IMR-90 (cell line): ENCODE data around the gene FFAR2. TPM values are rescaled to one million over a fixed set of nuclear protein-coding genes. Genes with fewer than 3 reads are reported as not detected.

Experiments
- ATAC-seq: fragments of 200-7000 bp; cut with Tn5 transposase; 2 replicates; pipeline ENCODE4 v1.9.1; 2020; ENCODE audit warnings: low read depth, mild to moderate bottlenecking, moderate library complexity
- BruUV-seq: library from RNA; stranded (reverse); fragments of 400-500 nt; replicated peaks from 2 replicates; lab custom pipeline; 2021; lab: Mats Ljungman, UMichigan
- CTCF ChIA-PET: fragments of 300-600 bp; formaldehyde crosslinking; extraction: SDS; loops from one replicate; lab custom pipeline; 2021; ENCODE audit warnings: antibody characterized with exemption; lab: Yijun Ruan, JAX
- POLR2A ChIA-PET: fragments of 300-600 bp; sonication (Branson Sonifier 250); formaldehyde crosslinking; loops from one replicate; lab custom pipeline; 2022; ENCODE audit warnings: antibody characterized with exemption; ENCODE audit not compliant: unreplicated experiment; lab: Charles Lee
- DNase-seq: peaks from one replicate; pipeline ENCODE4 v3.0.0; 2013
- H2AFZ ChIP-seq: replicated peaks from 2 replicates; pipeline ENCODE3; 2013; ENCODE audit warnings: low read length, mild to moderate bottlenecking; ENCODE audit not compliant: poor library complexity
- H2AK5ac ChIP-seq: 2 replicates; pipeline ENCODE4 v1.6.1; 2013; ENCODE audit warnings: low read depth, low read length, inconsistent platforms
- H2AK9ac ChIP-seq: replicated peaks from 2 replicates; pipeline ENCODE3; 2013; ENCODE audit warnings: mild to moderate bottlenecking, low read depth, low read length, moderate library complexity; ENCODE audit not compliant: poor library complexity
- H2BK120ac ChIP-seq: 2 replicates; pipeline ENCODE4 v1.6.1; 2013; ENCODE audit warnings: low read depth, low read length, inconsistent platforms
- H2BK15ac ChIP-seq: 3 replicates; pipeline ENCODE4 v1.6.1; 2013; ENCODE audit warnings: low read depth, low read length, inconsistent platforms
- H2BK20ac ChIP-seq: 2 replicates; pipeline ENCODE4 v1.6.1; 2013; ENCODE audit warnings: low read depth, mild to moderate bottlenecking, inconsistent platforms, low read length, moderate library complexity
- H2BK5ac ChIP-seq: 2 replicates; pipeline ENCODE4 v1.6.1; 2013; ENCODE audit warnings: mild to moderate bottlenecking, low read depth, low read length, inconsistent platforms; ENCODE audit not compliant: poor library complexity, severe bottlenecking
- H3K14ac ChIP-seq: replicated peaks from 2 replicates; pipeline ENCODE4 v1.6.1; 2013; ENCODE audit warnings: low read depth, low read length, inconsistent platforms
- H3K18ac ChIP-seq: 2 replicates; pipeline ENCODE4 v1.6.1; 2013; ENCODE audit warnings: low read depth, low read length, control low read depth
- H3K23ac ChIP-seq: 2 replicates; pipeline ENCODE4 v1.6.1; 2013; ENCODE audit warnings: low read depth, low read length, inconsistent platforms
- H3K27ac ChIP-seq: 2 replicates; pipeline ENCODE4 v1.5.1; 2013; ENCODE audit warnings: mild to moderate bottlenecking, control low read depth, low read length; ENCODE audit not compliant: insufficient read depth
- H3K27me3 ChIP-seq: 2 replicates; pipeline ENCODE4 v1.6.1; 2013; ENCODE audit warnings: low read length; ENCODE audit not compliant: control insufficient read depth, insufficient read depth
- H3K36me3 ChIP-seq: 2 replicates; pipeline ENCODE4 v1.6.1; 2013; ENCODE audit warnings: low read length, mixed read lengths; ENCODE audit not compliant: control insufficient read depth, insufficient read depth
- H3K4ac ChIP-seq: 2 replicates; pipeline ENCODE4 v1.6.1; 2013; ENCODE audit warnings: low read depth, low read length, inconsistent platforms
- H3K4me1 ChIP-seq: 2 replicates; pipeline ENCODE4 v1.6.1; 2013; ENCODE audit warnings: low read length, mixed read lengths; ENCODE audit not compliant: control insufficient read depth, insufficient read depth
- H3K4me2 ChIP-seq: 2 replicates; pipeline ENCODE4 v1.6.1; 2013; ENCODE audit warnings: low read depth, mild to moderate bottlenecking, control low read depth, low read length, moderate library complexity
- H3K4me3 ChIP-seq: 2 replicates; pipeline ENCODE4 v1.5.1; 2013; ENCODE audit warnings: low read depth, mild to moderate bottlenecking, control low read depth, low read length, moderate library complexity; ENCODE audit not compliant: insufficient read depth
- H3K56ac ChIP-seq: 2 replicates; pipeline ENCODE4 v1.6.1; 2013; ENCODE audit warnings: low read length, inconsistent platforms; ENCODE audit not compliant: insufficient read depth; ENCODE audit errors: extremely low read depth
- H3K79me1 ChIP-seq, 2 experiments: 2 replicates each; pipeline ENCODE4 v1.6.1; 2013; ENCODE audit warnings: low read length in 2 of 2, inconsistent platforms in 1 of 2, low read depth in 1 of 2
- H3K9ac ChIP-seq: 2 replicates; pipeline ENCODE4 v1.6.1; 2013; ENCODE audit warnings: low read depth, low read length, control low read depth
- H3K9me1 ChIP-seq: 2 replicates; pipeline ENCODE4 v1.6.1; 2013; ENCODE audit warnings: low read length, inconsistent platforms; ENCODE audit not compliant: insufficient read depth
- H3K9me3 ChIP-seq: 2 replicates; pipeline ENCODE4 v1.6.1; 2013; ENCODE audit warnings: low read length; ENCODE audit not compliant: control insufficient read depth, insufficient read depth
- H4K20me1 ChIP-seq: 2 replicates; pipeline ENCODE4 v1.6.1; 2013; ENCODE audit warnings: low read length, inconsistent platforms; ENCODE audit not compliant: insufficient read depth
- H4K5ac ChIP-seq: 2 replicates; pipeline ENCODE4 v1.6.1; 2013; ENCODE audit warnings: mild to moderate bottlenecking, low read depth, low read length, control low read depth
- H4K8ac ChIP-seq, 2 experiments: 2 replicates each; pipeline ENCODE4 v1.6.1; 2013; ENCODE audit warnings: low read depth in 2 of 2, low read length in 2 of 2, control low read depth in 1 of 2, inconsistent platforms in 1 of 2
- H4K91ac ChIP-seq: 2 replicates; pipeline ENCODE4 v1.6.1; 2013; ENCODE audit warnings: low read depth, low read length, inconsistent platforms; ENCODE audit not compliant: insufficient read depth
- CTCF ChIP-seq: conservative IDR thresholded peaks from 2 replicates; pipeline ENCODE4 v1.5.1; 2012; ENCODE audit warnings: mild to moderate bottlenecking, low read depth, low read length, improper control_type of control experiment
- ELK1 ChIP-seq: fragments of 150-350 bp; IDR thresholded peaks from 2 replicates; pipeline ENCODE4 v1.6.1; 2016; ENCODE audit warnings: low read depth, mild to moderate bottlenecking, low read length, moderate library complexity, borderline replicate concordance
- FOS ChIP-seq: fragments of 150-350 bp; IDR thresholded peaks from 2 replicates; pipeline ENCODE4 v1.6.1; 2016; ENCODE audit warnings: low read depth, low read length
- MAFK ChIP-seq: IDR thresholded peaks from 2 replicates; pipeline ENCODE4 v1.6.1; 2012; ENCODE audit warnings: low read depth, low read length, improper control_type of control experiment
- NFE2L2 ChIP-seq: fragments of 150-350 bp; IDR thresholded peaks from 2 replicates; pipeline ENCODE4 v1.6.1; 2016; ENCODE audit warnings: low read depth, mild to moderate bottlenecking, low read length
- RCOR1 ChIP-seq: IDR thresholded peaks from 2 replicates; pipeline ENCODE4 v1.6.1; 2012; ENCODE audit warnings: mild to moderate bottlenecking, low read length, improper control_type of control experiment; ENCODE audit not compliant: insufficient replicate concordance
- RFX5 ChIP-seq: IDR thresholded peaks from 2 replicates; pipeline ENCODE4 v1.8.0; 2012; ENCODE audit warnings: low read depth, mild to moderate bottlenecking, low read length, moderate library complexity
- SMC3 ChIP-seq: fragments of 150-350 bp; IDR thresholded peaks from 2 replicates; pipeline ENCODE4 v1.6.1; 2016; ENCODE audit warnings: low read depth, mild to moderate bottlenecking, antibody characterized with exemption, low read length, moderate library complexity
- USF2 ChIP-seq: fragments of 150-350 bp; IDR thresholded peaks from 2 replicates; pipeline ENCODE4 v1.6.1; 2017; ENCODE audit warnings: mild to moderate bottlenecking, antibody characterized with exemption, low read length, low read depth
- WGBS, 2 experiments: methylation state at CpG; one replicate each; pipeline versions ENCODE4 v1.1.5 to v1.1.7; 2013; ENCODE audit warnings: missing lambda C conversion rate in 2 of 2; ENCODE audit not compliant: insufficient read length in 1 of 2; ENCODE audit errors: extremely low coverage in 2 of 2; 5-methylcytosine and 5-hydroxymethylcytosine counted together
- dilution Hi-C: fragments of 300-500 bp; cut with HindIII; formaldehyde crosslinking; loops from one replicate; pipeline ENCODE4 v1.14.3; 2018; ENCODE audit warnings: low sequenced_read_pairs; ENCODE audit not compliant: unreplicated experiment
- in situ Hi-C: fragments of 300-500 bp; cut with MboI; formaldehyde crosslinking; loops from 3 replicates; pipeline ENCODE4 v1.14.3; 2019; ENCODE audit warnings: low sequenced_read_pairs, inconsistent platforms, mixed read lengths
- intact Hi-C: fragments of 100-400 bp; cut with micrococcal nuclease; formaldehyde crosslinking; loops from 2 replicates; pipeline ENCODE4 v1.10.0; 2022
- polyA plus RNA-seq, 3 experiments: library from polyadenylated mRNA; depleted of rRNA; stranded (reverse); fragments of >200 nt; gene quantifications; 2 replicates each; pipeline ENCODE4 v1.2.3, GENCODE V29; 2012; ENCODE audit warnings: low replicate concordance in 1 of 3
- total RNA-seq: library from RNA; depleted of rRNA; stranded (reverse); fragments of >200 nt; gene quantifications from 2 replicates; pipeline ENCODE4 v1.2.3, GENCODE V29; 2012

The FFAR2 gene
- total and polyA plus RNA-seq, 2 of the 4 experiments (the other 2 are of a cell fraction): not detected

- intact Hi-C loops: loop anchor here (10.0 kb wide), 1 partner anchor 106 kb away; the partner anchor contains the start of gene FFAR3
- Histone ChIP-seq H4K8ac (no peak overlapping the region), H2BK5ac (no peak overlapping the region), H3K18ac (no peak overlapping the region), H3K4me2 (no peak overlapping the region), H3K36me3 (no peaks in the 10 kb centered on the region), H3K56ac (no peak overlapping the region), H2AK5ac (no peak overlapping the region), H3K9me1 (no peaks in the 10 kb centered on the region), H3K9me3 (no peaks in the 10 kb centered on the region), H2BK15ac (no peak overlapping the region), H3K79me1 (no peaks in the 10 kb centered on the region), H3K9ac (no peak overlapping the region), H3K27me3 (peaks cover 4% of the 10 kb centered on the region; the same call in 1 of the 2 replicates), H3K4me3 (no peak overlapping the region), H2BK120ac (no peak overlapping the region), H4K5ac (no peak overlapping the region), H4K20me1 (no peaks in the 10 kb centered on the region), H2AK9ac (no peak overlapping the region), H3K14ac (no peak overlapping the region), H2BK20ac (no peak overlapping the region), H3K23ac (no peak overlapping the region), H4K91ac (no peak overlapping the region), H2AFZ (no peak overlapping the region), H3K4me1 (no peaks in the 10 kb centered on the region), H3K4ac (no peak overlapping the region), H3K27ac (no peak overlapping the region)
- ChIA-PET POLR2A (no interaction called here), CTCF (interaction anchor here (0.6 kb wide), 1 partner anchor 35 kb away, joined by 10 read pairs; no protein-coding TSS in a partner anchor)
- ATAC-seq (no peak), DNase-seq (no peak)
- dilution Hi-C loops: no loop called here
- in situ Hi-C loops: no loop called here
- WGBS, 2 experiments: 92% methylated on average over 3 of the region's 10 CpGs; no CpG with 5 or more reads in 1 of the 2 experiments
- no TSS peak for BruUV-seq
- TF ChIP-seq USF2 (no peak), NFE2L2 (no peak), RCOR1 (no peak), CTCF (no peak), RFX5 (no peak), MAFK (no peak), SMC3 (no peak), ELK1 (no peak), FOS (no peak)
Measured at GRCh38 chr19:35460608-35461007, 12.6 kb downstream of the FFAR2 start.
